Sigmoid colon (tissue), 7 donors: ENCODE results near the gene SKOR2. TPM values are rescaled to one million over a fixed set of nuclear protein-coding genes. Genes with fewer than 3 reads are reported as not detected.

ENCODE experiments used
- DNase-seq: peaks from one replicate; pipeline ENCODE4 v3.0.0-alpha.2; 2019
- H3K27ac ChIP-seq, 4 donors: fragments of 200-600 bp; sonication (generic); one replicate each; pipeline ENCODE4 v1.5.1; 2016 to 2019; ENCODE audit warnings: mild to moderate bottlenecking in 1 of 4
- H3K27me3 ChIP-seq, 3 donors: fragments of 200-600 bp; sonication (generic); one replicate each; pipeline ENCODE4 v1.5.1; 2019; ENCODE audit warnings: mild to moderate bottlenecking in 1 of 3
- H3K36me3 ChIP-seq, 4 donors: fragments of 200-600 bp; sonication (generic); one replicate each; pipeline ENCODE4 v1.5.1; 2016 to 2019
- H3K4me1 ChIP-seq, 4 donors: fragments of 200-600 bp; sonication (generic); one replicate each; pipeline ENCODE4 v1.5.1; 2017 to 2019
- H3K4me3 ChIP-seq, 4 donors: fragments of 200-600 bp; sonication (generic); one replicate each; pipeline ENCODE4 v1.5.1; 2017 to 2019; ENCODE audit warnings: mild to moderate bottlenecking in 2 of 4, moderate library complexity in 1 of 4
- H3K9me3 ChIP-seq, 4 donors: fragments of 200-600 bp in 3 of 4; sonication (generic) in 3 of 4; one replicate each; pipeline versions ENCODE4 v1.5.1 to v1.6.1; 2013 to 2019
- CTCF ChIP-seq, 4 experiments: fragments of 450-650 bp in 3 of 4; fragments of 200-600 bp in 1 of 4; IDR thresholded peaks; one replicate each; pipeline ENCODE4 v1.5.1; 2016 to 2019; ENCODE audit warnings: antibody characterized with exemption in 4 of 4, mild to moderate bottlenecking in 3 of 4, moderate library complexity in 2 of 4
- EP300 ChIP-seq, 4 donors: sonication (generic); formaldehyde crosslinking; IDR thresholded peaks; one replicate each; pipeline ENCODE4 v1.6.1; 2017; ENCODE audit warnings: antibody characterized with exemption in 4 of 4
- POLR2A ChIP-seq, 2 donors: fragments of 450-650 bp; IDR thresholded peaks; one replicate each; pipeline ENCODE4 v1.6.1; 2016; ENCODE audit warnings: antibody characterized with exemption in 2 of 2, mild to moderate bottlenecking in 2 of 2, moderate library complexity in 2 of 2
- POLR2AphosphoS5 ChIP-seq, 4 donors: sonication (generic); formaldehyde crosslinking; IDR thresholded peaks; one replicate each; pipeline ENCODE4 v1.6.1; 2017; ENCODE audit warnings: antibody characterized with exemption in 4 of 4
- WGBS, 2 donors: extraction: QIAGEN DNeasy Blood & Tissue Kit; methylation state at CpG; one replicate each; pipeline ENCODE4 v1.1.7; 2013; 5-methylcytosine and 5-hydroxymethylcytosine counted together
- intact Hi-C: fragments of 100-400 bp; cut with DNase I; formaldehyde crosslinking; loops from one replicate; pipeline ENCODE4 v1.15.1; 2023
- polyA plus RNA-seq, 3 donors: library from polyadenylated mRNA; stranded (reverse); fragments of 200-250 nt; gene quantifications; one replicate each; pipeline ENCODE4 v1.2.3, GENCODE V29; 2013
- total RNA-seq, 4 donors: library from RNA; depleted of rRNA; stranded (reverse); fragments of >200 nt; gene quantifications; one replicate each; pipeline ENCODE4 v1.1.0, GENCODE V29; 2016
- donor health status: healthy with polysubstance abuse.
- donor health status: Bipolar disorder and iron deficiency.
- donor health status: healthy.

Gene SKOR2
- total and polyA plus RNA-seq, 7 donors: not detected

GRCh38 chr18:47260924-47261701, 9.7 kb upstream of the SKOR2 start:
- no peak for TF ChIP-seq CTCF (IDR thresholded peaks at IDR 0.05)
- no peak for TF ChIP-seq POLR2AphosphoS5 (IDR thresholded peaks at IDR 0.05)
- no peak for TF ChIP-seq POLR2A (IDR thresholded peaks at IDR 0.05)
- no peak for TF ChIP-seq EP300 (IDR thresholded peaks at IDR 0.05)
- no peaks in the 10 kb centered on the region for H3K36me3 ChIP-seq
- peaks cover 0 to 25% (median 11%) of the 10 kb centered on the region in 4 donors for H3K4me1 ChIP-seq
- H3K27me3 ChIP-seq: peaks cover 29 to 98% (median 84%) of the 10 kb centered on the region in 3 donors
- H3K9me3 ChIP-seq: no peaks in the 10 kb centered on the region
- intact Hi-C loops: no loop called here
- H3K27ac ChIP-seq: no peak overlapping the region
- DNase-seq: no peak
- 8 to 32% methylated on average over 64 of the region's 64 CpGs for WGBS, 2 donors
- no peak overlapping the region for H3K4me3 ChIP-seq

DNA sequence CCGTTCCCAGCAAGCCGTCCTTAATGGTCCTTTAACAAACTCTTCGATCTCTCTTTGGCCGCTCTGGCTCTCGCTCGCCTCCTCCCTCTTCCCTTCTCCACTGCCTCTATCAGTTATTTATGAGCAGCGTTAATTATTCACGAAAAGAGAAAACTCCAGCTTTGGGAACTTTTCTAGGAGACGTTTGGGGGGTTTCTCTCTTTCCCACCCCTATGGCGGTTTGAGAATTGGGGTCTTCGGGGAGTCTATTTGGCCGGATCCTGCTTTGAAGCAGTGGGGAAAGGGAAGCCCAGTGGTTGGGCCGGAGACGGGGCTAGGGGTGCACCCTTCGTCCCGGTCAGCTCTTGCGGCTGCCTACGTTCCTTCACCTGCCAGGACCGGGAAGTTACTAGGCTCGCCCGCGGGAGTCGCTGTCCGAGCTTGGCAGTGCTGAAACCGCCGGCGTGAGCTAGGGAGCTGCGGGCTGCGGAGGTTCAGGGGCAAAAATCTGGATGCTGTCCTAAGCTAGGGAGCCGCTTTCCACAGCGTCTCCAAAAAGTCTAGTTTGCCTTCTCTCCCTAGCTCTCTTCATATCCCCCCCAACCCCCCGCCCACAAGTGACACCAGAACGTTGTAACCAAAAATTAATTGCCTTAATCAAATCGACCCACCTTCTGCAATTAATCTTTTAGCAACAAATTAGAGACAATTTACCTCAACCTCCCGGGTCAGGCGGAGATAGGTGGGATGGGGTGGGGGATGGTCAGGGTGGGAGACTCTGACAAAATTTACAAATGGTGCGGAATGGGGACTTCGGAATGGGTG, 8.9 kb upstream of the SKOR2 start:
- H3K4me1 ChIP-seq: peaks cover 0 to 25% (median 11%) of the 10 kb centered on the region in 4 donors
- no peaks in the 10 kb centered on the region for H3K9me3 ChIP-seq
- no peak for DNase-seq
- TF ChIP-seq CTCF (IDR thresholded peaks at IDR 0.05): no peak
- no peak for TF ChIP-seq POLR2A (IDR thresholded peaks at IDR 0.05)
- no peak for TF ChIP-seq EP300 (IDR thresholded peaks at IDR 0.05)
- no peak for TF ChIP-seq POLR2AphosphoS5 (IDR thresholded peaks at IDR 0.05)
- intact Hi-C loops: no loop called here
- WGBS, 2 donors: 6 to 17% methylated on average over 38 of the region's 38 CpGs
- H3K36me3 ChIP-seq: no peaks in the 10 kb centered on the region
- H3K27ac ChIP-seq: no peak overlapping the region
- H3K4me3 ChIP-seq: no peak overlapping the region
- peaks cover 29 to 99% (median 80%) of the 10 kb centered on the region in 3 donors for H3K27me3 ChIP-seq

GRCh38 chr18:47254341-47254939, 3.0 kb upstream of the SKOR2 start:
- intact Hi-C loops: no loop called here
- Histone ChIP-seq H3K9me3 (peaks cover 0 to 3% (median 0%) of the 10 kb centered on the region in 4 donors), H3K36me3 (no peaks in the 10 kb centered on the region), H3K4me1 (peaks cover 0 to 11% (median 0%) of the 10 kb centered on the region in 4 donors), H3K27ac (no peak overlapping the region), H3K4me3 (no peak overlapping the region), H3K27me3 (peaks cover 18 to 100% (median 82%) of the 10 kb centered on the region in 3 donors)
- no peak for DNase-seq
- no peak for TF ChIP-seq CTCF (IDR thresholded peaks at IDR 0.05)
- no peak for TF ChIP-seq POLR2A (IDR thresholded peaks at IDR 0.05)
- TF ChIP-seq EP300 (IDR thresholded peaks at IDR 0.05): no peak
- no peak for TF ChIP-seq POLR2AphosphoS5 (IDR thresholded peaks at IDR 0.05)
- 3 to 13% methylated on average over 31 of the region's 31 CpGs for WGBS, 2 donors

- Histone ChIP-seq H3K36me3 (no peaks in the 10 kb centered on the region), H3K27me3 (peaks cover 28 to 100% (median 85%) of the 10 kb centered on the region in 3 donors), H3K4me1 (peaks cover 0 to 11% (median 0%) of the 10 kb centered on the region in 4 donors), H3K9me3 (peaks cover 0 to 3% (median 0%) of the 10 kb centered on the region in 4 donors), H3K27ac (no peak overlapping the region), H3K4me3 (no peak overlapping the region)
- TF ChIP-seq POLR2A (IDR thresholded peaks at IDR 0.05) (no peak), POLR2AphosphoS5 (IDR thresholded peaks at IDR 0.05) (no peak), EP300 (IDR thresholded peaks at IDR 0.05) (no peak)
- 7 to 17% methylated on average over 11 of the region's 11 CpGs for WGBS, 2 donors
- DNase-seq: no peak
- intact Hi-C loops: no loop called here
Measured at GRCh38 chr18:47253101-47253654, 1.7 kb upstream of the SKOR2 start.
